Stimulated activated naive CD8-positive, alpha-beta T cell treated with anti-CD3 and anti-CD28 coated beads, Interleukin-15, amount 100 ng/mL, for 72 hours (primary cell): ENCODE results near the gene NMT1.

Source experiments
- ATAC-seq: fragments of 150-1000 bp; cut with Tn5 transposase; 2 replicates; pipeline ENCODE4 v1.10.0; 2021; ENCODE audit warnings: mild to moderate bottlenecking, moderate library complexity
- DNase-seq, 2 donors: peaks; one replicate each; pipeline ENCODE4 v3.0.0; 2021 to 2022
- H3K27ac Mint-ChIP-seq, 2 donors: one replicate each; pipeline ENCODE4 v1.8.0; 2022; ENCODE audit warnings: mild to moderate bottlenecking in 2 of 2, mixed read lengths in 2 of 2, moderate library complexity in 2 of 2
- H3K27me3 Mint-ChIP-seq: one replicate; pipeline ENCODE4 v1.8.0; 2022; ENCODE audit warnings: mixed read lengths
- H3K4me1 Mint-ChIP-seq: one replicate; pipeline ENCODE4 v1.8.0; 2022; ENCODE audit warnings: mild to moderate bottlenecking, mixed read lengths
- H3K4me3 Mint-ChIP-seq, 2 donors: one replicate each; pipeline ENCODE4 v1.8.0; 2022; ENCODE audit warnings: mild to moderate bottlenecking in 2 of 2, mixed read lengths in 2 of 2, moderate library complexity in 1 of 2
- H3K9me3 Mint-ChIP-seq, 2 donors: one replicate each; pipeline ENCODE4 v1.8.0; 2022; ENCODE audit warnings: mixed read lengths in 2 of 2

NMT1 gene

DNA sequence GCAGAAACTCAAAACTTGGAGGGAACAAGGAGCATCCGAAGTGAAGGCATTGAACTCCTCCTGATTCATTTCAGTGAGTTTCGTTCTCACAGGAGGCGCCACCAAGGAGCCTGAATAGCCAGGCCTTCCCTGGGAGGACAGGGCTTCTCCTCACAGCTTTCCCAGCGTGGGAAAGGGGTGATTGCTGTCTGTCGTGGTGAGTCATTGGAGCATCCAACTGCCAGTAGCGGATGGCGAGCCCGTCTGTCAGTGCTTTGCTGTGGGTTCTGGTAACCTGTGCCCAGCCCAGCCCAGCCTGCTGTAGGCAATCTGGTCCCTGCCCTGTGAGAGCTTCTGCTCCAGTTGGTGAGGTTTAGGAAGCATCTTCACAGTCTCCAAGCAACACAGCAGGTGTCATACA, 42.9 kb downstream of the NMT1 start:
- Mint-ChIP-seq H3K4me1 (no peaks in the 10 kb centered on the region), H3K9me3 (no peaks in the 10 kb centered on the region), H3K27ac (peak overlapping the region in 1 of 2 donors; percentile 34), H3K4me3 (no peak overlapping the region), H3K27me3 (no peaks in the 10 kb centered on the region)
- ATAC-seq (no peak), DNase-seq (no peak)

DNA sequence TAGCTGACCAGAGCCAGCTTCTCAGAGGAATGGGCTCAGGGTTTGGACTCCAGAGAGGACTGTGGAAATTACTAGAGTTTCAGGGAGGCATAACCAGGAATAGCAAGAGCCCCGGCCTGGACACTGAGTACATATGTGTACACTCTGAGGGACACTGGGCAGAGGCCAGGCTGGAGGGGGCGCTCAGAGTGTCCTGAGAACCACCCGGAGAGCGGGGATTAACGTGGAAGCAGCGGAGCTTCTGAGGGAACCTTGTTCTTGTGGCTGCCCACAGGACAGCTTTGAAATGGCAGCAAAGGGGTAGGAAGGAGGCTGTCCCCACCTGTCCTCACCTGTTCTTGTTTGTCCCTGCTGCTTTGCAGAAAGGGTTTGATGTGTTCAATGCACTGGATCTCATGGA, 43.4 kb downstream of the NMT1 start:
- no peaks in the 10 kb centered on the region for H3K9me3 Mint-ChIP-seq
- no peaks in the 10 kb centered on the region for H3K27me3 Mint-ChIP-seq
- no peak overlapping the region for H3K4me3 Mint-ChIP-seq
- peak overlapping the region in 1 of 2 donors; percentile 34 for H3K27ac Mint-ChIP-seq
- ATAC-seq = no peak
- DNase-seq = no peak
- no peaks in the 10 kb centered on the region for H3K4me1 Mint-ChIP-seq

DNA sequence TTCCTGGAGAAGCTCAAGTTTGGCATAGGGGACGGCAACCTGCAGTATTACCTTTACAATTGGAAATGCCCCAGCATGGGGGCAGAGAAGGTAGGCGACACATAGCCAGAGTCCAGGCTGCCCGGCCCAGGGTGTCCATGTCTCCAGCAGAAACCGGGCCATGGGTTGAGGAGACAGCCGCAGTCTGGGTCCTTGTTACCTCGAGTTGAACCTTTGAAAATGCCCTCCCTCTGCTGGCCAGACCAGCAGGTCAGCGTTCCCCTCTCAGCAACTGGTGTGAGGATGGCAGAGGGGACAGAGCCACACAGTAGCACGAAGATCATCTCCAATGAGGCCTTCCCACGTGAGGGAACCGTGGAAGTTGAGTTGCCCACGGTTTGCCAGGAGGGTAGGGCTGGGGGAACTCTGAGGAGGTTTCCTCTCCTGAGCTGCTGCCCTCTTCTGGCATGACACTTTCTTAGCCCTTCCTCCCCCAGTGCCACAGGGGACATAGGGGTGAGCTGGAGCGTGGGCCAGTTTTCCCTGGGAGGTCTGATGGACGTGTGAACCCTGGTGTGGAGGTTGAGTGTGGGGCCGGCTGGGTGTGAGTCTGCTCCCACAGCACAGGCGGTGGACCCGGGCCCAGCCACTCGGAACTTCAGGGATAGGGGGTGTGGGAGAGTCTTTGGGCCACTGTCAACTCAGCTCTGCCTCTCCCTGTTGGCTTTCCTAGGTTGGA, 43.9 kb downstream of the NMT1 start:
- no peaks in the 10 kb centered on the region for H3K4me1 Mint-ChIP-seq
- no peak overlapping the region for H3K27ac Mint-ChIP-seq
- H3K4me3 Mint-ChIP-seq = no peak overlapping the region
- no peaks in the 10 kb centered on the region for H3K9me3 Mint-ChIP-seq
- ATAC-seq (no peak), DNase-seq (no peak)
- no peaks in the 10 kb centered on the region for H3K27me3 Mint-ChIP-seq

DNA sequence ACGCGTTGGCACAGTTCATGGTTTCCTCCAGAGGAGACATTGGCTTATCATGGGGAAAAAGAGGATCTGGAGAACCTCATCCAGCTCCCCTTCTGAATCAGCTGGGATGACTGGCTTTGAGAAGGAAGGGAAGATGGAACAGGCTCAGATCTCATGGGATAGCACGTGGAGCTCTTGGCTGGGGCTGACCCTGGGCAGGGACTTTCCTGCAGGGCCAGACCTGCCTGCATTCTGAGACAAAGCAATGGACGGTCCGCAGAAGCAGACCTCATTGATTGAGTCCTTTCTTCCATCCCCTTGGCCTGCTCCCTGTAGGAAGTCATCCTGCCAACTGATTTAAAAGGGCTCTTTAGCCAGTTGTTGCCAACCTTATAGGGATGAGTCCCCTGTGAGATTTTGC, 45.0 kb downstream of the NMT1 start:
- Mint-ChIP-seq H3K4me1 (no peaks in the 10 kb centered on the region), H3K27ac (peak overlapping the region in 1 of 2 donors; percentile 90), H3K4me3 (no peak overlapping the region), H3K9me3 (no peaks in the 10 kb centered on the region), H3K27me3 (no peaks in the 10 kb centered on the region)
- ATAC-seq (no peak), DNase-seq (no peak)

DNA sequence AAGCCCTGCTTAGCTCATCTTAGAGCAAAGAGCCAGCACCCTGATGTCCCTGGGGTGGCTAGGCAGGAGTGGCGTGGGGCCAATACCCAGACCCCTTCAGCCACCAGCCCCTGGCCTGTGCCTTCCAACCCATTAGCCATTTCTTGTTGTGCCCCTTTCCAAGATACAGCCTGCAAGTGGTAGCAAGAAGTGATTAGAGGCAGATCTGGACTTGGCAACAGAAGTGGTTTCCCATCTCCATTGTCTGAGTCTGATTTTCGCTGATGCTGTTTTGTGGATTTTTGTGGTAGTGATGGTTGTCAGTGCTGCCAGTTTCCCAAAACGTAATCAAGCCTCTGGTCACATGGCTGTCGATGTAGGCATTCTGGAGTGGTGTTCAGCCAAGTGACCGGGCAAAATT, 45.5 kb downstream of the NMT1 start:
- H3K9me3 Mint-ChIP-seq = no peaks in the 10 kb centered on the region
- DNase-seq (no peak), ATAC-seq (no peak)
- no peaks in the 10 kb centered on the region for H3K4me1 Mint-ChIP-seq
- no peak overlapping the region for H3K4me3 Mint-ChIP-seq
- H3K27ac Mint-ChIP-seq = peak overlapping the region in 1 of 2 donors; percentile 90
- no peaks in the 10 kb centered on the region for H3K27me3 Mint-ChIP-seq

DNA sequence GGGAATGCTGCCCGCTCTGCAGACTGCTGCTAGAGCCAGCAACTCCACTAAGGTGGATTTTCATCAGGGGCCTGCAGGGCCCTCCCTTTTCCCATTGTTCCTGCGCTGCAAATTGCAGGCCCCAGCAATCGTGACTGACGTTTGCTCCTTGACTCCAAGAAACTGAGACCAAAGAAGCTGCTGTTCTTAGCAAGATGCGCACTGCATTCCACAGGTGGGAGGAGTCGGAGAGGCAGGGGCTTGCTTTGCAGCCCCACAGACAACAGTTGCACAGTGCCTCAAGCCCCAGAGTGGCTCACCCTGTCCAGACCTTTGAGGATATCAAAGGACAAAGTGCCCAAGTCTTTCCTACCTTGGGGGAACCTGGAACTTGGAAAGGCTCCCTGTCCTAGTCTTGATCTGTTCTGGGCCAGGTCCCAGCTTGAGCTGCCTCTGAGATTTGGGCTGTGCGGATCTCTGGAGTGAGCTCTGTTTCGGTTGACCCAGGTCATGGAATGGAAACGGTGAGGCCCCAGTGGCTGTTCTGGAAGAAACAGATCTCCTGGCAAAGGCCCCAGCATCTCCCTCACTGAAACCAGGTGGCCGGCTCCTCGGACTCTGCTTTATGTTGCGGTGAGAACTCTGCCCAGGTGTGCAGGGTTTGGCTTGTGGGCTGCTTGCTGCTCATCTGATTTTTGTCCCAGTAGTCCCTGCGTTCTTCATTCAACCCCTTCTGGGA, 46.3 kb downstream of the NMT1 start:
- DNase-seq = no peak
- H3K27me3 Mint-ChIP-seq = no peaks in the 10 kb centered on the region
- no peak overlapping the region for H3K4me3 Mint-ChIP-seq
- no peak overlapping the region for H3K27ac Mint-ChIP-seq
- no peaks in the 10 kb centered on the region for H3K4me1 Mint-ChIP-seq
- H3K9me3 Mint-ChIP-seq = no peaks in the 10 kb centered on the region
- no peak for ATAC-seq

DNA sequence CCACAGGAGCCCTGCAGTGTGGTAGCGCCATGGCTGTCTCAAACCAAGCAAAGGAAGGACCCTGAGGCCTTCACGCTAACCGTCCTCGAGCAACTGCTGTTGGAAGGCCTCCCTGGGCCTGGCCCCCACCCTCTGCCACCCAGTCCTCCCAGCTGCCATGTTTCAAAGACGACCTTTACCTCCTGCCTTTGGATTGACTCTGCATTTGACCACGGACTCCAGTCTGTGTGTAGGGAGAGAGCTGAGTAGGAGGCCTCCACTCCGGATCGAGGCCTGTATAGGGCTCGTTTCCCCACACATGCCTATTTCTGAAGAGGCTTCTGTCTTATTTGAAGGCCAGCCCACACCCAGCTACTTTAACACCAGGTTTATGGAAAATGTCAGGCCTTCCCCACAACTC, 46.9 kb downstream of the NMT1 start:
- ATAC-seq (no peak), DNase-seq (no peak)
- Mint-ChIP-seq H3K4me3 (no peak overlapping the region), H3K9me3 (no peaks in the 10 kb centered on the region), H3K4me1 (no peaks in the 10 kb centered on the region), H3K27me3 (no peaks in the 10 kb centered on the region), H3K27ac (peak overlapping the region in 1 of 2 donors; percentile 90)

DNA sequence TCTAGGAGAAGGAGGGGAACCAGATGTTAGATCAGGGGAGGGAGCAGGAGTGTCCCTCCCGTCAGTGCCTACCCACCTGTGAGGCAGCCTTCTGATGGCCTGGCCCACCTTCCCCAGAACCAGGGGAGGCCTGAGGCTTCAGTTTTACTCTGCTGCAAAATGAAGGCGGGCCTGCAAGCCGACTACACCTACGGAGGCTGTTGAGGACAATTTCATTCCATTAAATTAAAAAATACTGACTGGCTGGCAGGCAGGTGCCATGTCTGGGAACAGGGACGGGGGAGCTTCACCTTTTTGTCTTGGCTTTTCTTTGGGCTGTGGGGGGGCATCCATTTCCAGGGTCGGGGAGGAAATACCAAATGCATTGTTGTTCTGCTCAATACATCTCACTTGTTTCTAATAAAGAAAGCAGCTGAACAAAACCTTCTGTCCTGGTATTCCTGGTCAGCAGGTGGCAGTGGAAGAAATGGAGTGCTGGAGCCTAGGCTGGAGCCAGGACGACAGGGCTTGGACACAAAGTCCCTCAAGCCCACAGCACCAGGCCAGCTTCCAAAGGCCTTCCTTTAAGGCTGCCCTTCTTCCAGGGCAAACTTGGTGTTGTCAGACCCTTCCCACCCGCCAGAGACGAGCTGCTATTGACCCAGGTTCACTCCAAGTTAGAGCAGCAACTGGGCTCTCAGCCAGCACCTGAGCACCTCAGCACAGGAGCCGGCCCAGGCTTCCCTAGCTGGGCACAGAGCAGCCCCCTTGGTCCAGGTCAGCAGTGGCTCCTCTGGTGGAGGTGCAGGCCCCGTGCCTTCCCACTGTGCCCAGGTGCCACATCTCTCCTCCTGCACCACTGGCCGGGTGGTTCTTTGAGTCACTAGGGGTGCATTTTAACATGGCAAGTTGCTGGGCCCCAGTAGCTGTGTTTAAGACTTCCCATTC, 47.7 kb downstream of the NMT1 start:
- DNase-seq (no peak), ATAC-seq (no peak)
- no peak overlapping the region for H3K4me3 Mint-ChIP-seq
- no peaks in the 10 kb centered on the region for H3K4me1 Mint-ChIP-seq
- no peaks in the 10 kb centered on the region for H3K27me3 Mint-ChIP-seq
- no peaks in the 10 kb centered on the region for H3K9me3 Mint-ChIP-seq
- H3K27ac Mint-ChIP-seq = peak overlapping the region in 1 of 2 donors; percentile 90

DNA sequence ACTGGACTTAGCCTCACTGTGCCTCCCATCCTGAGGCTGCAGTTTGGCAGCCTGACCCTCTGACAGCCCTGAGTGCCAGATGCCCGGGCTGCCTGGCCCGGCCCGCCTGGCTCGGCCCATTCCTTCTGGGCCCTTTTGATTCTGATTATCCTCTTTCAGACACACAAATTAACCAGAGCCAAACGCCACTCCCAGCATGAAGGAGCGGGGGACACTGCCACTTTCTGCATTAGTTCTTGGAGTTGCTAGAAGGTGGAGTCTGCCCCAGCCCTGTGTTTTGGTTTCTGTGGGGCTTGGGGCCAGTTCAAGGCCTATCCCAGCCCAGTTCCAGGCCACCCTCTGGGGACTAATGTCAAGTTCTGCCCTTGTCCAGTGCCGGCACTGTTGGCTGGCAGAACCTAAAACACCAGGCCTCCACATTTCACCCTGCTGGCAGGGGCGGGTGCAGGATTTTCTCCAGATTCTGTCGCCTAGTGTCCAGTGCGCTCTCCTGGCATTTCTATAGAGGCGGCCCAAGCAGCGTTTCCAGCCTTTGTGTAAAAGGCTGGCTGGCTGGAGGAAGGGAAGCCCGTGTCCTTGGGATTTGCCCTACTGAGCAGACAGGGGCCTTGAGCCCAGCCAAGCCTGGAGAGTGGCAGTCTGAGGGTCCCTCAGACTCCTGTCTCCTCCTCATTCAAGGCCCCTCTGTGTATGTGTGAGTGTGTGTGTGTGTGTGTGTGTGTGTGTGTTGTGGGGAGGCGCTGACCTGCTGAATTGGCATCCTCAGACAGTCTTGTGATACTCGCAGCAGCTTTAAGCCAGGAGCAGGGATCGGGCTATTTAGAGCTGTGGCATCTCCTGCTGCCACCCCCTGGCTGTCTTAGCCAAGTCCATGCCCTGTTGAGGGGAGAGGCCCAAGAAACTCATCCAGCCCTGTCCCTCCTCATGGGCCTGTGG, 49.8 kb downstream of the NMT1 start:
- Mint-ChIP-seq H3K9me3 (no peaks in the 10 kb centered on the region), H3K4me1 (no peaks in the 10 kb centered on the region), H3K27ac (peak overlapping the region in 1 of 2 donors; percentile 58), H3K4me3 (no peak overlapping the region), H3K27me3 (peaks cover 5% of the 10 kb centered on the region)
- no peak for DNase-seq
- no peak for ATAC-seq

DNA sequence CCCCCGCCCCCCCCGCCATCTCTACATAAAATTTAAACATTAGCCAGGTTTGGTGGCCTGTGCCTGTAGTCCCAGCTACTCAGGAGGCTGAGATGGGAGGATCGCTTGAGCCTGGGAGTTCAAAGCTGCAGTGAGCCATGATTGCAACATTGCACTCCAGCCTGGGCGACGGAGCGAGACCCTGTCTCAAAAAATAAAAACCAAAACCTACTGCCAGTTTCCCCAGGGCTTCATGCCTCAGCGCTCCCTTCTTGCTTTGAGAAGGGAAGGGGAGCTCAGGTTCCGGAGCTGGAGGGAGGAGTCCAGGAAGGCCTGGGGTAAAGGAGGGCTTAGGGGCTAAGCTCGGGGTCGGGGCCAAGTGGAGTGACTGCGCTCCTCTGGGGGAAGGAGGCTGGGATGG, 50.7 kb downstream of the NMT1 start:
- H3K27ac Mint-ChIP-seq = no peak overlapping the region

DNA sequence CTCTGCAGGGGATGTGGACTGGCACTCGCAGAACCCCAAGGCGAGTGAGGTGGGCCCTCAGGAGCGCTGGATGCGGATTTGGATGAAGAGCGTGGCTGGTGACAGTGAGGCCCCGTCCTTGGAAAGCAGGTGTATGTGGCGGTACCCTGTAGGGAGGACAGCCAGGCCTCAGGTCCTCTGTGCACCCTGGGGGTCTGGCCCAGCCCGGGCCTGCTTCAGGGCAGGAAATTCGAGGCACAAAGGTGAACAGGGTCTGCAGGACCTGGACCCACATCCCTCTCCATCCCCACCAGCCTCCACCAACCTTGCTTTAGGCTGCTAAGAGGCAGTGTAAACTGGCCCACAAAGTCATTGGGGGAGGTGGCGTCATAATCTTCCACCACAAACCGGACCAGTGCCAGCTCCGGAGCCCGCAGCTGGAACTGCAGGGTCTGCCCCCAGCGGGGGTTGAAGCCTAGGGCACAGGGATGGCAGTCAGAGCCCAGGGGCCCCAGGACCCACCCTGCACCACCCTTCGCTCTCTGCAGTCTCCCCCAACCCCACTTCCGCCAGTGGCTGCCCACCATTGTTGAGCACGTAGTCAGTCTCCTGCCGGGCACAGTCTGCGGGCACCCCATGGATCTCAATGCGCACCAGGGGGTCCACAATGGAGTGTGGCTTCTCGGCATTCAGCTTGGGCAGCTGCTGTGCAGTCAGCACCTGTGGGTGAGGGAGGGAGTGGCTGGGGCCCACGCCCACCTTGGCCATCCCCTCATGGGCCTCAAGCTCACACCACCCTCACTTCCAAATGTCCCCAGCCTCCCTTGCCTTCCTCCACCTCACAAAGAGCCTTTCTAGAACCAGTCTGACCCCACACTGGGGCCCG, 51.7 kb downstream of the NMT1 start:
- no peak for ATAC-seq
- no peaks in the 10 kb centered on the region for H3K9me3 Mint-ChIP-seq
- H3K27ac Mint-ChIP-seq = no peak overlapping the region
- H3K4me1 Mint-ChIP-seq = no peaks in the 10 kb centered on the region
- H3K27me3 Mint-ChIP-seq = peaks cover 12% of the 10 kb centered on the region
- H3K4me3 Mint-ChIP-seq = no peak overlapping the region
- DNase-seq = no peak

More for the DNA sequence above, 50.7 kb downstream of the NMT1 start:
- Mint-ChIP-seq H3K27me3 (peaks cover 12% of the 10 kb centered on the region), H3K4me3 (no peak overlapping the region), H3K9me3 (no peaks in the 10 kb centered on the region), H3K4me1 (no peaks in the 10 kb centered on the region)
- no peak for DNase-seq
- no peak for ATAC-seq

DNA sequence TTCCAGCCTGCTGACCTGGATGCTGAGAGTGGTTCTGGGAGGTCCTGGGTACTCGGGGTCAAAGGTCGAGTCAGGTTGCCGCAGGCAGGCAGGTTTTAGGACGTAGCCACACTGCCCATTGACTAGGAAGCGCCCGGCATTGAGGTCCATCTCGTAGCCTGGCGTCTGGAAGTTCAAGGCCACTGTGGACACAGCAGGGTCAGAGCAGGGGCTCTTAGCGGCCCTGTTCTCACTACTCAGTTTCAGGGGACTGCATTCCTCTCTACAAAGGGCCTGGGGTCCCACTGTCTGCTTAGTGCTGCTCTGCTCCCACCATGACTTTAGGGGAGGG, 52.3 kb downstream of the NMT1 start:
- no peak overlapping the region for H3K4me3 Mint-ChIP-seq
- ATAC-seq (no peak), DNase-seq (no peak)
- H3K27ac Mint-ChIP-seq = no peak overlapping the region
- H3K4me1 Mint-ChIP-seq = no peaks in the 10 kb centered on the region
- peaks cover 12% of the 10 kb centered on the region for H3K27me3 Mint-ChIP-seq
- H3K9me3 Mint-ChIP-seq = no peaks in the 10 kb centered on the region

DNA sequence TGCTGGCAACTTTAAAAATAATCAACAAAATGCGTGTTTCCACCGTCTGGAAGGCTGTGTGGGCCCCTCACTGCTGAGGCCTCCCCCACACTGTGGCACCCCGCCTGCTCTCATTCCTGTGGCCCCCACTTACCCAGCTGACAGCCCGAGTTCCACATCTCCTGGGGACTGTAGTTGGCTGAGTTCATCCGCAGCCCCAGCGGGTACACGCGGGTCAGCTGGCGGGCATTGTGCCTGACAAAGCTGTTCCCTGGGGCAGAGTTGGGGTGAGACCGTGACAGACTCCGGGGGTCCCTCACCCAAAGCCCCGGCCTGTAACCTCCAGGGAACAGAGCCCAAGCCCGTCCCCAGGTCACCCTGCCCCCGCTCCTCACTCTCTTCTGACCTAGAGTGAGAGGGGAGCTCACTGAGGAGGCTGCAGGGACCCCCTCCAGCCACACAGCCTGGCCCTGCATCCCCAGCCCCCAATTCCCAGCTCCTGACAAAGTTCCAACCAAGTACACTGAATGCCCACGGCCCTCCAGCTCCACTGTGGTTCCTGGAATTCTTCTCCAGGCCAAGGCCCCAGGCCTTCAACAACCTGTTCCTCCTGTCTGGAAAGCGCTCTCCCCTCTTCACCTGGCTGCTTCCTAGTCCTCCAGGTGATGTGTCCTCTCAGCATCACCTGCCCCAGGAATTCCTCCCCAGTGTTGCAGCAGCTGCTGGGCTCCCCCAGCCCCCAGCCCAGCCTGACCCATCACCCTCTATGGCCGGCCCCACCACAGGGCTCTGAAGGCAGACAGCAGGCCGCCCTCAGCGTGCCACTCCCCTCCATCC, 53.2 kb downstream of the NMT1 start:
- Mint-ChIP-seq H3K27me3 (peaks cover 16% of the 10 kb centered on the region), H3K4me3 (no peak overlapping the region), H3K4me1 (no peaks in the 10 kb centered on the region), H3K27ac (peak overlapping the region in 1 of 2 donors; percentile 38), H3K9me3 (no peaks in the 10 kb centered on the region)
- DNase-seq (no peak), ATAC-seq (no peak)
